Activated CD4-positive, alpha-beta memory T cell treated with anti-CD3 and anti-CD28 coated beads, Interleukin-2, amount 10 ng/mL, durations not matched to agents 7 days and 5 days (primary cell): ENCODE data around the gene NPFF. TPM values are rescaled to one million over a fixed set of nuclear protein-coding genes. Genes with fewer than 3 reads are reported as not detected.
"Not testable (repeated sequence)": the region's sequence is repeated elsewhere in the genome, so short reads cannot be mapped to it uniquely, and the experiment has no call there.

Source experiments
- CTCF ChIA-PET: fragments of 350-600 bp; sonication (Branson Sonifier 250); formaldehyde crosslinking; loops from one replicate; lab custom pipeline; 2021; ENCODE audit warnings: antibody characterized with exemption, inconsistent platforms; lab: Charles Lee
- POLR2A ChIA-PET: fragments of 350-600 bp; sonication (Branson Sonifier 250); formaldehyde crosslinking; loops from one replicate; lab custom pipeline; 2021; ENCODE audit warnings: antibody characterized with exemption; lab: Charles Lee
- DNase-seq: peaks from one replicate; pipeline ENCODE4 v3.0.0-alpha.2; 2020
- H3K27ac Mint-ChIP-seq: one replicate; pipeline ENCODE4 v1.8.0; 2021; ENCODE audit warnings: mild to moderate bottlenecking, mixed read lengths
- H3K27me3 Mint-ChIP-seq: one replicate; pipeline ENCODE4 v1.8.0; 2021; ENCODE audit warnings: mixed read lengths
- H3K36me3 Mint-ChIP-seq: one replicate; pipeline ENCODE4 v1.8.0; 2021; ENCODE audit warnings: low read depth, mixed read lengths
- H3K4me1 Mint-ChIP-seq: one replicate; pipeline ENCODE4 v1.8.0; 2021; ENCODE audit warnings: mixed read lengths
- H3K4me3 Mint-ChIP-seq: one replicate; pipeline ENCODE4 v1.8.0; 2021; ENCODE audit warnings: mild to moderate bottlenecking, mixed read lengths
- H3K9me3 Mint-ChIP-seq: one replicate; pipeline ENCODE4 v1.8.0; 2021; ENCODE audit warnings: mixed read lengths
- total RNA-seq, 2 experiments: library from RNA; stranded (reverse); gene quantifications; one replicate each; pipeline ENCODE4 v1.2.3, GENCODE V29; 2021

The NPFF gene
- total RNA-seq, 2 experiments from 2014 or later = not detected

DNA sequence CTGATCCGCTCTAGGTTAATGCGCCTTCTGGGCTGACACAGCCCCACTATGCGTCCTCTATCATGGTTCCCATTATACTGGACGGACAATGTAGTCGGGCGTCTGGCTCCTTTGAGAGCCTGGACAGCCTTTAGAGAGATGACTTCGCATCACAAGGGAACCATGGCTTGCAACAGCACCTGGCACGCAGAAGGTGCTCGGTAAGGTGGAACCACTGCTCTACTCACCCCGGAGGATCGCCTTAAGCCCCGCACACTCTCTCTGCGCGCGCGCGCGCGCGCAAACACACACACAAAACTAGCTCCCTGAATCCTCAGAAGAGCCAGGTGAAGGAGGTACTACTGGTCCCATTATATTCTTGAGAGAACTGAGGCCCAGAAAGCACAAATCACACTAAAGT is 15.1 kb downstream of the NPFF start:
- H3K27ac Mint-ChIP-seq = peak overlapping the region; percentile 36
- no peak for DNase-seq
- peak overlapping the region; percentile 63 for H3K4me3 Mint-ChIP-seq
- ChIA-PET POLR2A (interaction anchor here (0.9 to 5.6 kb wide), 6 partner anchors 8 to 168 kb away, joined by 3 to 34 read pairs (median 3); partner anchors contain the start of gene MAP3K12), CTCF (interaction anchor here (1.2 to 2.9 kb wide), 5 partner anchors 9 to 140 kb away, joined by 3 to 11 read pairs (median 5); partner anchors contain the start of gene TARBP2)
- H3K4me1 Mint-ChIP-seq = peaks cover 30% of the 10 kb centered on the region
- no peaks in the 10 kb centered on the region for H3K27me3 Mint-ChIP-seq
- H3K36me3 Mint-ChIP-seq = peaks cover 6% of the 10 kb centered on the region
- H3K9me3 Mint-ChIP-seq = no peaks in the 10 kb centered on the region

- no peak overlapping the region for H3K27ac Mint-ChIP-seq
- peaks cover 28% of the 10 kb centered on the region for H3K36me3 Mint-ChIP-seq
- H3K9me3 Mint-ChIP-seq = no peaks in the 10 kb centered on the region
- H3K4me1 Mint-ChIP-seq = peaks cover 21% of the 10 kb centered on the region
- H3K27me3 Mint-ChIP-seq = no peaks in the 10 kb centered on the region
- H3K4me3 Mint-ChIP-seq = no peak overlapping the region
- CTCF ChIA-PET = interaction anchor here (0.7 to 3.6 kb wide), 7 partner anchors 10 to 168 kb away, joined by 3 to 11 read pairs (median 3); partner anchors contain the start of genes AAAS, MAP3K12 and TARBP2
- no peak for DNase-seq
- POLR2A ChIA-PET = interaction anchor here (1.6 to 2.3 kb wide), 2 partner anchors 11 to 14 kb away, joined by 4 to 12 read pairs; partner anchors contain the start of genes MAP3K12 and TARBP2
Measured at GRCh38 chr12:53489242-53489864, 17.9 kb downstream of the NPFF start.

DNA sequence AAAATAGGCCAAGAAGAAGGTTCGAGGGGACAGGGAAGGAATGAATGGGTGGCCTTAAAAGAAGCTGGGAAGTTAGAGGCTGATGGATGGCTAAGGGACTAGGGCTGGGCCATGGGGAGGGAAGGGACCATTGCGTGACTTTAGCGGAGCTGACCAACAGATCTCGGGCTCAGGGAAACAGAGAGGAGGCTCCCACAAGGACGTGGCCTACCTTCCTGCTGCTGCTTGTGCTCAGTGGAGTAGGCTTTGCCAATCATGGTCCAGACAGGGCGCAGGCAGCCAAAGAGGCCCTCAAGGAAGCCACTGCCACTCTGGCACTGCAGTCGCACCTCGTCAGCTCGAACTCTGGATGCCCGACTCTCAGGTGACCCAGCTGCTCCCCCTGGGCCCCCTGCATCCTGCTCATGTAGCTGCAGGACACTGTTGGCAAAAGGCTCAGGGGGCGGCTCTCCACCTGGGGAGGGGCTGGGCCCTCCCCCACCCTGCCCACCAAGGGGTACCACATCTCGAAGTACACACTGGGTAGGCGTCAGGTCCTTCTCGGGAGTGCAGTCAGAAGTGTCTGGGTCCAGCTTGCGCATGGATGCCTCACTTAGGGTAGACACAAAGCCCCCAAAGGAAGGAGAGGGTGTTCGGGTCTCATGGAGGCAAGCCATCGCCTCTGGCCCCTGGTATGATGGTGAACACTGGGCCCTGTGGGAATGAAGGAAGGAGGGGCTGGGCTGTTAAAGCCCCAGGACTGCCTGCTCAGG is 20.4 kb downstream of the NPFF start:
- H3K36me3 Mint-ChIP-seq = peaks cover 46% of the 10 kb centered on the region
- no peak for DNase-seq
- POLR2A ChIA-PET = interaction anchor here (0.7 to 3.4 kb wide), 6 partner anchors 9 to 92 kb away, joined by 3 to 16 read pairs (median 4); partner anchors contain the start of gene MAP3K12
- no peaks in the 10 kb centered on the region for H3K9me3 Mint-ChIP-seq
- no peaks in the 10 kb centered on the region for H3K4me1 Mint-ChIP-seq
- H3K27me3 Mint-ChIP-seq = no peaks in the 10 kb centered on the region
- no peak overlapping the region for H3K27ac Mint-ChIP-seq
- CTCF ChIA-PET = no interaction called here
- no peak overlapping the region for H3K4me3 Mint-ChIP-seq

- Mint-ChIP-seq H3K4me3 (no peak overlapping the region), H3K27ac (no peak overlapping the region), H3K4me1 (no peaks in the 10 kb centered on the region), H3K36me3 (peaks cover 49% of the 10 kb centered on the region), H3K27me3 (no peaks in the 10 kb centered on the region), H3K9me3 (no peaks in the 10 kb centered on the region)
- ChIA-PET POLR2A (interaction anchor here (0.7 to 3.4 kb wide), 6 partner anchors 8 to 91 kb away, joined by 3 to 16 read pairs (median 4); partner anchors contain the start of gene MAP3K12), CTCF (no interaction called here)
- no peak for DNase-seq
Measured at GRCh38 chr12:53485955-53486735, 21.1 kb downstream of the NPFF start.

DNA sequence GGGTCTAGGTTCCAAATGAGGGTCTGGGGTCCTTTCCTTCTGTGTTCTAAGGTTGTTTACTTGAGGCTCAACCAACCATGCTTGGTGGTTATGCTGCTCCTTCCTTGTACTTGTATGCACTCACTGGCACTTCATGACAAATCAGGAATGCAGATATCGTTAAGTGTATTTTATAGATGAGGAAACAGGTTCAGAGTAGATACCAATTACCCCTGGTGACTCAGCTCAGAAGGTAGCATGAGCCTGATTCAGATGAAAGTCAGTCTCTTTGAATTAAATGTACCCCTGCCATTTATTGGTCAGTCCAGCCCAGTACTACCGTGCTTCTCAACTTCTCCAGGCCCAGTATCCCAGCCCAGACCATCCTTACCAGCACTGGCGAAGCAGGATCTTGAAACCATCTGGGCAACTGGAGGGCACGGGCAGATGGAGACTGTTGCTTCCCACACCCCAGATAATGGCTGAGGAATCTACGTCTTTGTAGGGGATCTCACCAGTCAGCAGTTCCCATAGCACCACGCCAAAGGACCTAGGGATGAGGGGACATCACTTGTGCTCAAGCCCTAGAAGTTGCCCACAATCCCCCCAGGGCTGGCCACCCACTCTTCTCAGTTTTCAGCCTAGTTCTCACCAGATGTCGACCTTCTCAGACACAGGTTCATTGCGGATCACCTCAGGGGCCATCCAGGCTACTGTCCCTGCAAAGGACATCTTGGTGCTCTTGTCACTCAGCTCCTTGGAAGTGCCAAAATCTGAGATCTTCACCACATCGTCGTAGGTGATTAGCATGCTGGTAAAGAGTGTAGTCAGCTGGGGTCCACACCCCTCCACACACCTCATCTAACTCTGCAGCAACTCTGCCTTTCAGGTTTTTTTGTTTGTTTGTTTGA is 22.4 kb downstream of the NPFF start:
- Mint-ChIP-seq H3K27ac (peak overlapping the region; percentile 21), H3K9me3 (no peaks in the 10 kb centered on the region), H3K36me3 (peaks cover 57% of the 10 kb centered on the region), H3K4me3 (no peak overlapping the region), H3K27me3 (no peaks in the 10 kb centered on the region), H3K4me1 (peaks cover 7% of the 10 kb centered on the region)
- DNase-seq = no peak
- ChIA-PET POLR2A (interaction anchor here (0.9 to 3.4 kb wide), 3 partner anchors 8 to 29 kb away, joined by 3 to 34 read pairs (median 16); no protein-coding TSS in a partner anchor), CTCF (no interaction called here)

DNA sequence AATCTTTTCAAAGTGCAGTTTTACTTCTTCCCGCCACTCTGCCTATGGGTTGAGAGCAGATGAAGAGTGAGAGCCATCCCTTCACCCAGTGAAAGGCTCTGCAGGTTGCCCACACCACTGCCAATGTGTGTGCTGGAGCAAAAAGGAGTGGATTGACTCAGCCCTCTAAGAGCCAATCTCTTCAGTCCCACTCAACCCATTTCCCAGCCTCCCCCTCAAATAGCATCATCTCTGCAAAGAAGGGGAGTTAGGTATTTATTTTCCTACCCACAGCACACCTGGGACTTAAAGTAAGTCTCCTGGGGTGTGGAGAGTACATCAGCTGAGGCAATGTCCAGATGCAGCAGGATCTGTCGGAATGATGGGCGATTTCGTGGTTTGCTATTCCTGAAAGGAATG is 23.3 kb downstream of the NPFF start:
- no peak for DNase-seq
- POLR2A ChIA-PET = interaction anchor here (1.2 to 20.5 kb wide), 5 partner anchors 9 to 104 kb away, joined by 3 to 281 read pairs (median 34); partner anchors contain the start of gene SP1
- Mint-ChIP-seq H3K27me3 (no peaks in the 10 kb centered on the region), H3K27ac (peak overlapping the region; percentile 26), H3K4me1 (peaks cover 12% of the 10 kb centered on the region), H3K36me3 (peaks cover 66% of the 10 kb centered on the region), H3K4me3 (no peak overlapping the region), H3K9me3 (no peaks in the 10 kb centered on the region)
- CTCF ChIA-PET = interaction anchor here (0.6 kb wide), 1 partner anchor 128 kb away, joined by 3 read pairs; no protein-coding TSS in a partner anchor

DNA sequence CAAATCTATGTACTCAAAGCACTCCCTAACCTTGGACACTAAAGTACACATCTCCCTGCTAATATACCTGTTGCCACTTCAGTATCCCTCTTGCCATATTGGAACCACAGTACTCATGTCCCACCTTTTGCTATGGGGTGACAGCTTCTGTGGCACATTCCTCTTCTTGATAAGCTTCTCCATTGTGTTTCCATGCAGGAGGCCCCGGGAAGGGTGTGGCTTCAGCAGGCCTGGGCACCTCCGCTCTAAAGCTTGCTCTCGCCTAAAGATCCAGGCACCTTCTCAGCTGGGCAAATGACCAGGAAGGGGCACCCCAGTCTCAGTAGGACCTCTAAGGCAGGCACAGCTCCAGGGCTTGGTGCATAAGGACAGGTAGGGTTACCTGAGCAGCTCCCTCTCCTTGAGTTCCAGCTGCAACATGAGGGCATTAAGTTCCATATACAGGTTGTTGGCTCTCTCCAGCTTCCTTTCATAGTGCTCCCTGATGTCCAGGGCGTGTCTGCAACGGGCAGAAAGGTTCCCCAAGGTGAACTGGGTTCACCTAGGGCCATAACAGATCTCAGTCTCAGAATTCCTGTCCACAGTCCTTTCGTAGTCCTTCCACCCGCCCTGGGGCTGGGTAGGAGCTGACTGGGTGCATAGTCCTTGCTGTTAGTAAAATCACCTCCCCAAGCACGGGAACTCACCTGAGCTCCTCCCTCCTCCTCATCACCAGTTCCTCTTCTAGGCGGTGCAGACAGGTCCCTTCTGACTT is 23.9 kb downstream of the NPFF start:
- Mint-ChIP-seq H3K9me3 (no peaks in the 10 kb centered on the region), H3K36me3 (peaks cover 69% of the 10 kb centered on the region), H3K4me3 (no peak overlapping the region), H3K4me1 (peaks cover 15% of the 10 kb centered on the region), H3K27me3 (no peaks in the 10 kb centered on the region), H3K27ac (no peak overlapping the region)
- DNase-seq = no peak
- ChIA-PET POLR2A (interaction anchor here (0.8 to 20.5 kb wide), 8 partner anchors 9 to 188 kb away, joined by 3 to 281 read pairs (median 12); partner anchors contain the start of genes MAP3K12, PFDN5, SP1 and TARBP2), CTCF (interaction anchor here (0.6 to 2.2 kb wide), 4 partner anchors 8 to 128 kb away, joined by 3 to 13 read pairs (median 6); no protein-coding TSS in a partner anchor)

DNA sequence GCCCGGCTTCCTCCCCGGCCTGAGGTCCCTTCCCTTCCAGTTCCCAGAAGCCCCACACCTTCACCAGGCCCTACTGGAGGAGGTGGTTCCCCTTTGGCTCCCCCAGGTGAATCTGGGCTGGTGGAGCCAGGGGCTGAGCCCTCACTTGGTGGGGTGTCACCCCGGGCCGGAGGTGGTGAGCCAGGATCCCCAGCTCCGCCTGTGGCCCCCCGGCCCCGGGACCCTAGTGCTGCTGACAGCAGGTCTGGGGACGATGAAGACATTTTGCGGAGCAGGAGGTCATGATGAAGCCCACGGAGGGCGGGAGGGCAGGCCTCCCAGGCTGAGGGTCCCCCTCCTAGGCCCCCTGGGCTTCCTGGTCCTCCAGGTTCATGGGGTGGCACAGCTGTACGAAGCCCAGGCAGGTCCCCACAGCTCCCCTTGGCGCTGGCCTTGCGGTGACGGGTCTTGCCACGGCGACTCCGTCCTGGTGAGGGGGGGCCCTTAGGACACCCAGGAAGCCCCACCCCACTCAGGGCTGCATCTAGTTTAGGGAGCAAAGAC is 24.6 kb downstream of the NPFF start:
- Mint-ChIP-seq H3K27ac (no peak overlapping the region), H3K4me3 (no peak overlapping the region), H3K9me3 (no peaks in the 10 kb centered on the region), H3K36me3 (peaks cover 72% of the 10 kb centered on the region), H3K27me3 (no peaks in the 10 kb centered on the region), H3K4me1 (peaks cover 17% of the 10 kb centered on the region)
- POLR2A ChIA-PET = interaction anchor here (0.8 to 20.5 kb wide), 9 partner anchors 10 to 276 kb away, joined by 3 to 281 read pairs (median 6); partner anchors contain the start of genes MAP3K12, PFDN5 and TARBP2
- DNase-seq = no peak
- CTCF ChIA-PET = interaction anchor here (1.1 to 2.2 kb wide), 6 partner anchors 9 to 159 kb away, joined by 3 to 13 read pairs (median 7); no protein-coding TSS in a partner anchor

- Mint-ChIP-seq H3K4me1 (peaks cover 19% of the 10 kb centered on the region), H3K9me3 (no peaks in the 10 kb centered on the region), H3K27ac (no peak overlapping the region), H3K27me3 (no peaks in the 10 kb centered on the region), H3K4me3 (no peak overlapping the region), H3K36me3 (peaks cover 72% of the 10 kb centered on the region)
- CTCF ChIA-PET = interaction anchor here (0.6 to 2.2 kb wide), 8 partner anchors 9 to 171 kb away, joined by 3 to 13 read pairs (median 4); partner anchors contain the start of gene TARBP2
- POLR2A ChIA-PET = interaction anchor here (1.0 to 20.5 kb wide), 9 partner anchors 9 to 276 kb away, joined by 3 to 281 read pairs (median 6); partner anchors contain the start of genes MAP3K12, PFDN5 and TARBP2
- no peak for DNase-seq
Measured at GRCh38 chr12:53481939-53482586, 25.2 kb downstream of the NPFF start.

DNA sequence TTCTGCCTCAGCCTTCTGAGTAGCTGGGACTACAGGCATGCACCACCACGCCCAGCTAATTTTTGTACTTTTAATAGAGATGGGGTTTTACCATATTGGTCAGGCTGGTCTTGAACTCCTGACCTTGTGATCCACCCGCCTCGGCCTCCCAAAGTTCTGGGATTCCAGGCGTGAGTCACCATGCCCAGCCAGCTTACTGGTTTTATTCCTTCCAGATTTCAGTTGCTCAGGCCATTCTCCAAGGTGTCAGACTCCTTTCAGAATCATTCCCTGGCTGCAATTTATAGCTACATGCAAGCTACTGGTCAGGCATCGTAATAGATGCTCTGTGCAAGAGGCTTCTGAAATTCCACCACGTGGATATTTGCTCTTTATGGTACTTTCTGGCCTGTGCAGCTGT is 25.8 kb downstream of the NPFF start:
- POLR2A ChIA-PET = interaction anchor here (1.0 to 20.5 kb wide), 8 partner anchors 8 to 275 kb away, joined by 3 to 281 read pairs (median 14); partner anchors contain the start of genes MAP3K12 and TARBP2
- CTCF ChIA-PET = interaction anchor here (0.6 to 2.2 kb wide), 7 partner anchors 9 to 171 kb away, joined by 3 to 13 read pairs (median 5); partner anchors contain the start of gene TARBP2
- H3K4me3 Mint-ChIP-seq, H3K27ac Mint-ChIP-seq, DNase-seq, H3K9me3 Mint-ChIP-seq, H3K27me3 Mint-ChIP-seq: not testable (repeated sequence)
- Mint-ChIP-seq H3K4me1 (peaks cover 24% of the 10 kb centered on the region), H3K36me3 (peaks cover 75% of the 10 kb centered on the region)
